ENCODE measurements around the gene KDM4D.
"Not testable (repeated sequence)": the region's sequence is repeated elsewhere in the genome, so short reads cannot be mapped to it uniquely, and the experiment has no call there.

KDM4D gene
- 0 to 1.0 (median 0.63) reads per million in 9 experiments for total RNA-seq

DNA sequence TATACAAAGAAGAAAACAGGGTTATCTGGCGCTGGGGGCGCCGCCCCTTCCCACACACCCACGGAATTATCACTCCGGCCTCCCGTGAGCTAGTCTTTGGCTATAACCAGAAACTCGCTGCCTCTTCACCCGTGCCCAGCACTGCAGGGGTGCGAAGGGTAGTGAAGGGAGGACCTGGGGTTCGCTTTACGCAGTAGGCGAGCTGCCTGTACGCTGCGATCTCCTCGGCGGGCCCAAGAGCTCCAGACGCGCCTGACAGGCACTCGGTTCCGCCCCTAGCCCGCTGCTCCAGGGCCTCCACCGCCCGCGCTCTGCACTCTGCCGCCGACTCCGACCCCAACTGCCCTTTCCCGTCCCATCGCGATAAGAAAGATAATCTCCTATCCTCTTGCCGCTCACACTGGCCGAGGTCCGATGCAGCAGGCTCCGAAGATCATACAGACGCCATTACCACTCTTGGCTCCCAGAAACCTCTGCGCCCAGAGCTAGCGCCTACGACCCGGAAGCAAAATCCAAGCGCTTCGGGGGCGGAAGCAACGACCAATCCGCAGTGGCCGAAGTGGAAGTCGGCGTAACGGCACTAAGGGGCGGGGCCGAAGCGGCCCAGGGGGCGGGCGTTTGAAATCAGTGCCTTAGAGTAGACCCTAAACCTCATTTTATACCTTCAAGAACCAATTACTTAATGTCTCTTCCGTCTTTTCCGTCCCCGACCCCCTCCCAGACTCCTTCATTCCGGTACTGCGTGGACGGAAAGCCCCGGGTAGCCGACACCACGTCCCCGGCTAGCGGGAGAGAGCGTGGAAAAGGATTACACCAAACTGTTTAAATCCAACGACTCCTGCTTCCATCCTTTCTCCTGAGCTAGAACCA is at the start of gene KDM4D, which contains the start of gene CWC15:
Gene KDM4D, plus strand, starts transcription at position 611 of the 870 bp plus-strand sequence. CDS start 23,664 bp downstream, outside the sequence.
Gene CWC15, minus strand, starts transcription at position 458 of the 870 bp plus-strand sequence. CDS start 1,371 bp downstream, outside the sequence.
- Mint-ChIP-seq H3K4me1 (ENCODE audit: low read depth in 2 of 2) (peaks cover 15 to 30% of the 10 kb centered on the region in 2 donors), H3K36me3 (ENCODE audit: insufficient read depth) (peaks cover 49% of the 10 kb centered on the region)

DNA sequence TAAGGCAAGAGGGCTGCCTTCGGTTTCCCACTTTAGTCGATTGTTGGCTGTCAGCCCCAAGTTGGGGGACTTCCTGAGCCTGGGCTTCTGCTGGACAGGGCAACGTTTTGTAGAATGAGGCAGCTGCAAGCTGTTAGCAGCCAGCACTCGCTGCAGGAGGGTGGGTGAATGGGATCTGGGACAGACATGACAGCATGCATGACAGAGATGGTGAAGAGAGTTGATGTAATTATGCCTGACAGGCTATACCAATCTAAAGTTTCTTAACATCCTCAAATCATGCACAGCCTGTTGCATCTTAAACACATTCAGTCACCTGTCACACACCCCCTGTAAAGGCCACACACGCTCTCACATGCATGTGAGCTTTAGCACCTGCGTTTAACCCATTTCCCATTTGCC is 49.3 kb upstream of the KDM4D start:
- H3K4me3 Mint-ChIP-seq: peak overlapping the region; percentile 39 to 45
- no peak for DNase-seq
- peaks cover 25 to 26% of the 10 kb centered on the region in 2 donors for H3K4me1 Mint-ChIP-seq (ENCODE audit: low read depth in 2 of 2)
- peaks cover 11 to 20% of the 10 kb centered on the region in 2 donors for H3K27me3 Mint-ChIP-seq
- peak overlapping the region; percentile 70 to 84 for H3K27ac Mint-ChIP-seq
- no peaks in the 10 kb centered on the region for H3K9me3 Mint-ChIP-seq
- ATAC-seq (replicated peaks): peak; percentile 44
- H3K36me3 Mint-ChIP-seq (ENCODE audit: insufficient read depth): no peaks in the 10 kb centered on the region

More for the DNA sequence above, at the start of gene KDM4D, which contains the start of gene CWC15:
- ATAC-seq (replicated peaks): peak; percentile 99
- Mint-ChIP-seq H3K9me3 (peaks cover 0 to 8% of the 10 kb centered on the region in 2 donors), H3K27ac (peak within 1 kb of the TSS; percentile 97 to 98), H3K4me3 (peak within 1 kb of the TSS; percentile 92 to 93), H3K27me3 (no peaks in the 10 kb centered on the region)
- DNase-seq: peak; percentile 92 to 93 (median 92)

DNA sequence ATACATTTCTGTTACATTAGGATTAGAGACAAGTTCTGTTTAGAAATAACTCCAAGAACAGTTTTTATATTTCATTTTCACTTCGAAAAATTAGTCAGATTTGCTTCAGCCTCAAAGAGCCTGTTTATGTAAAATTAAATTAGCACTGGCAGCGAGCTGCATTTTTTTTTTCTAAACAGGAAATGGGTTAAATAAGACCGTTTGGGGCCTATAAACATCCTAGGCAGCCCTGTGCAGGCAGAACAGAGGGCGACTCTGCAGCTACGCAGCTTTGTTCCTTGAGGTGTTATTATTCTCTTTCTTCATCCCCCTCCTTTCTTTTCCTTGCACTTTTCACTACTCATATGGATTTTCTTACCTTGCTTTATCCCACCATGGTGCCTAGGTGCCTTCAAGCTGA is 48.9 kb upstream of the KDM4D start:
- Mint-ChIP-seq H3K36me3 (ENCODE audit: insufficient read depth) (no peaks in the 10 kb centered on the region), H3K27ac (peak overlapping the region; percentile 70 to 84), H3K4me3 (peak overlapping the region; percentile 39 to 45), H3K27me3 (peaks cover 16 to 24% of the 10 kb centered on the region in 2 donors), H3K4me1 (ENCODE audit: low read depth in 2 of 2) (peaks cover 25 to 26% of the 10 kb centered on the region in 2 donors), H3K9me3 (no peaks in the 10 kb centered on the region)
- DNase-seq: peak in 1 of 3 experiments; percentile 22
- peak; percentile 84 for ATAC-seq (replicated peaks)

DNA sequence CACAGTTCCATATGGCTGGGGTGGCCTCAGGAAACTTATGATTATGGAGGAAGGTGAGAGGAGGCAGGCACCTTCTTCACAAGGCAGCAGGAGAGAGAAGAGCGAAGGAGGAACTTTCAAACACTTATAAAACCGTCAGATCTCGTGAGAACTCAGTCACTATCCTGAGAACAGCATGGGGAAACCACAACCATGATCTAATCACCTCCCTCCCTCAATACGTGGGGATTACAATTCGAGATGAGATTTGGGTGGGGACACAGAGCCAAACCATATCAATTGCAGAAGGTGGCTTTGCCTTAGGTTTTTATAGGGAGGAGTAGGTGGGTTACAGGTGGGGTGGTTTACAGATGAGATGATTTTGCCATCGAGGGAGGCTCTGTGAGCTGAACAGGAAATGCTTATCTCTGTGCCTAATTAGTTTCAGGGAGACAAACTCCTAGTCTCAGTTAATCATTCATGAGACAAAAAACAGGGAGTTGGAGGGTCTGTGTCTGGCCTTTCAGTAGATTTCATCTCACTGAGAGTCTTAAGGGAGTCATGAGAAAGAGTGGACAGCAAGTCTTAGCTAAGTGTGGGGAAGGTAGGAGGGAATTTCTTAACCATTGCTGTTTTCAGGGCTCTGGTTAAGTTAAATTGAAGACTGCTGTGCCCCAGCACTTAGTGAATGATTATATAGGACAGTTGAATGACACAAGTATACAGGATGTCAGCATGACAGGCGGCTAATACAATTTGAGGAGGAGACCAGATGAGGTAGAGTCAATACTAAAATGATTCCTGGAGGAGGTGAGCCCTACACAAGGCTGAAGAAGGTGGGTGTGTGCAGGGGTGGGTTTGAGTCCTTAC is 47.9 kb upstream of the KDM4D start:
- H3K4me1 Mint-ChIP-seq (ENCODE audit: low read depth in 2 of 2): peaks cover 25 to 26% of the 10 kb centered on the region in 2 donors
- ATAC-seq (replicated peaks): no peak
- H3K4me3 Mint-ChIP-seq: peak overlapping the region; percentile 39 to 45
- H3K27ac Mint-ChIP-seq: peak overlapping the region; percentile 70 to 84
- H3K9me3 Mint-ChIP-seq: no peaks in the 10 kb centered on the region
- no peaks in the 10 kb centered on the region for H3K36me3 Mint-ChIP-seq (ENCODE audit: insufficient read depth)
- H3K27me3 Mint-ChIP-seq: peaks cover 24 to 30% of the 10 kb centered on the region in 2 donors
- no peak for DNase-seq

DNA sequence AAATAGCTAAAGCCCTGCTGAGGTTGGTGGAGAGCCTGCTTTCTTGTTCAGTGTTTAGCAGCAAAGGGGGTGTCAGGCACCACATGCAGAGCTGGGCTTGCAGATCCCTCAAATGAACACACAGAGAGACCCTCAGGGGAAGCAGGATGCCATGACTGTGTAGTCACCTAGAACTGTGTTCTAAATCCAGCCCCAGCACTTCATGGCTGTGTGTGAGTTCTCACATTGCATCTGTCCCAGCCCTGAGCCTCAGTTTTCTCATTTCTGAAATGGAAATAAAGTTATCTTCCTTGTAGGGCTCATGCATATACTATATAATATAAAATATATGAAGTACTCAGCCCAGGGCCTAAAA is 47.3 kb upstream of the KDM4D start:
- ATAC-seq (replicated peaks) (no peak), DNase-seq (no peak)
- H3K27me3 Mint-ChIP-seq: peaks cover 24 to 27% of the 10 kb centered on the region in 2 donors
- H3K36me3 Mint-ChIP-seq (ENCODE audit: insufficient read depth): no peaks in the 10 kb centered on the region
- H3K27ac Mint-ChIP-seq: peak overlapping the region; percentile 70 to 84
- peaks cover 25 to 26% of the 10 kb centered on the region in 2 donors for H3K4me1 Mint-ChIP-seq (ENCODE audit: low read depth in 2 of 2)
- H3K9me3 Mint-ChIP-seq: no peaks in the 10 kb centered on the region
- H3K4me3 Mint-ChIP-seq: no peak overlapping the region

DNA sequence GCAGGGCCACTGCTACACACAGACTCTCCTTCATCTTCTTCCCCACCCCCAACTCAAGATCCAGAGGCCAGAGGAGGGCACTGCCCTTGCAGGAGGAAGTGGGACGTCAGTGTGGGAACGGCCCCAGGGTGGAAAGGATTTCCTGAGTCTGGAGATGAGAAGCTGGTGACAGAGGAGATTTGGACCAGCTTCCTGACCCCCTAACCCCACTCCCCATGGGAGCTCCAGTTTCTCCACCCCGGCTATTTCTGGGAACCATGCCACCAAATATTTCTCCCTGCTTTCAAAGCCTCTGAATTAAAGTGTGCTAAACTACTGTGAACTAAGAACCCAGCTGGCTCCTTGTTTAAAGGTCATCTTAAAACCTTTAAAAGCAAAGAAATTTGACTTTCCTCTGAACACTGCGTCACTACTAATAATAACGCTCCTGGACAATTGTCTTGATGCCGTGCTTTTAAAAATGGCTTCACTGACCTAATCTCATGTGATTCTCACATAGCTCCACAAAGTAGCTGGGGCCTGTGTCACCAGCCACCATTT is 46.7 kb upstream of the KDM4D start:
- DNase-seq: no peak
- no peaks in the 10 kb centered on the region for H3K9me3 Mint-ChIP-seq
- peaks cover 22 to 24% of the 10 kb centered on the region in 2 donors for H3K27me3 Mint-ChIP-seq
- H3K4me1 Mint-ChIP-seq (ENCODE audit: low read depth in 2 of 2): peaks cover 25 to 26% of the 10 kb centered on the region in 2 donors
- no peaks in the 10 kb centered on the region for H3K36me3 Mint-ChIP-seq (ENCODE audit: insufficient read depth)
- ATAC-seq (replicated peaks): no peak
- H3K27ac Mint-ChIP-seq: no peak overlapping the region
- H3K4me3 Mint-ChIP-seq: no peak overlapping the region

DNA sequence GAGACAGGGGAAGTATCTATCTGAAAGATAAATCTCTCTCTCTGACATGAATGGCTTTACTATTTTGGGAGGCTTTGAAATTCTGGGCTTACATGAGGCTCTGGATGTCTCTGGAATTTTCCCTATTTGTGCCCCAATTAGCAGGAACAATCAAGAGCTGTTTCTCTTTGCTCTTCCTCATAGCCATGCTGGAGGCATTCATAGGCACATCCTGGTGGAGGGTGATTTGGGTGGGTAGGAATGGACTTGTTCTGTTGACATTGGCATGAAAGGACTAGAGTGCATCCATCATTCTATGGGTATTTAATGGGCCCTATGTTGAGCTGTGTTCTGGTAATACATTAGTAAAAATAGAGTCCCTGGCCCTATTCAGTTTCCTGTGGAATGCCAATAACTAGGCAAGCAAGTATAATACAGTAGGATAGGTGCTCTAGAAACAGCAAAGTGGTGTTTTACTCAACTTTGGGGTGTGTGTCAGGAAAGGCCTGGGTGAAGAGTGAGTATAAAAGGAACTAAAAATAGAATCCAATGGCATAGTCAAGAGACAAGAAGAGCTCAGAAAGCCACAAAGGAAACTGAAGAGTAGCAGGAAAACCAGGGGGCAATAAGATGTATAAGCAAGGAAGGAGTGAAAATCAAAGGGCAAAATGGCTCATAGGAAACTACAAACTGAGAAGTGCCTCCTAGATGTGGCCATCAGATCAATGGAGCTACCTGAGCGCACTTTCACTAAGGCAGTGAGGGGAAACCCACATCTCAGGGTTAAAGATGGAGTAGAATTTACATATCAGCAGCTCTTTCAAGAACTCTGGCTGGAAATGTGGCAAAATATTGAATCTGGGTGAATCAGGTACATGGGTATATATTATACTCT is 45.2 kb upstream of the KDM4D start:
- no peak for ATAC-seq (replicated peaks)
- H3K27ac Mint-ChIP-seq: no peak overlapping the region
- H3K9me3 Mint-ChIP-seq: no peaks in the 10 kb centered on the region
- no peak overlapping the region for H3K4me3 Mint-ChIP-seq
- H3K36me3 Mint-ChIP-seq (ENCODE audit: insufficient read depth): no peaks in the 10 kb centered on the region
- H3K4me1 Mint-ChIP-seq (ENCODE audit: low read depth in 2 of 2): peaks cover 25 to 26% of the 10 kb centered on the region in 2 donors
- H3K27me3 Mint-ChIP-seq: peaks cover 18 to 24% of the 10 kb centered on the region in 2 donors
- DNase-seq: no peak

- not testable (repeated sequence) for DNase-seq; H3K36me3 Mint-ChIP-seq (ENCODE audit: insufficient read depth); ATAC-seq (replicated peaks); H3K4me1 Mint-ChIP-seq (ENCODE audit: low read depth in 2 of 2); H3K4me3 Mint-ChIP-seq; H3K9me3 Mint-ChIP-seq; H3K27ac Mint-ChIP-seq
- peaks cover 25 to 28% of the 10 kb centered on the region in 2 donors for H3K27me3 Mint-ChIP-seq
These were observed 41.4 kb upstream of the KDM4D start for GRCh38 chr11:94932072-94932471.

DNA sequence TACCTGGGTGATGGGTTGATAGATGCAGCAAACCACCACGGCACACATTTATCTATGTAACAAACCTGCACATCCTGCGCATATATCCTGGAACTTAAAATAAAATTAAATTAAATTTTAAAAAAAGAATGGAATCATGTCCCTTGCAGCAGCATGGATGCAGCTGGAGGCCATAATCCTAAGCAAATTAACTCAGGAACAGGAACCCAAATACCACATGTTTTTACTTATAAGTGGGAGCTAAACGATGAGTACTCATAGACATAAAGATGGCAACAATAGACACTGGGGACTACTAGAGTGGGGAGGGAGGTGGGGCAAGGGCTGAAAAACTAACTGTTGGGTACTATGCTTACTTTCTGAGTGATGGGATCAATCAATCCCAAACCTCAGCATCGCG is 41.0 kb upstream of the KDM4D start:
- H3K4me1 Mint-ChIP-seq (ENCODE audit: low read depth in 2 of 2): peaks cover 0 to 2% of the 10 kb centered on the region in 2 donors
- no peaks in the 10 kb centered on the region for H3K36me3 Mint-ChIP-seq (ENCODE audit: insufficient read depth)
- no peak overlapping the region for H3K27ac Mint-ChIP-seq
- DNase-seq (no peak), ATAC-seq (replicated peaks) (no peak)
- peaks cover 29% of the 10 kb centered on the region in 2 donors for H3K27me3 Mint-ChIP-seq
- H3K9me3 Mint-ChIP-seq: no peaks in the 10 kb centered on the region
- H3K4me3 Mint-ChIP-seq: no peak overlapping the region

- H3K27ac Mint-ChIP-seq: no peak overlapping the region
- H3K4me1 Mint-ChIP-seq (ENCODE audit: low read depth in 2 of 2): peaks cover 0 to 2% of the 10 kb centered on the region in 2 donors
- H3K36me3 Mint-ChIP-seq (ENCODE audit: insufficient read depth): no peaks in the 10 kb centered on the region
- ATAC-seq (replicated peaks) (no peak), DNase-seq (no peak)
- no peaks in the 10 kb centered on the region for H3K9me3 Mint-ChIP-seq
- peaks cover 25 to 30% of the 10 kb centered on the region in 2 donors for H3K27me3 Mint-ChIP-seq
- H3K4me3 Mint-ChIP-seq: no peak overlapping the region
These were observed 40.0 kb upstream of the KDM4D start for GRCh38 chr11:94933223-94934130.

GRCh38 chr11:94934362-94934761 is 39.1 kb upstream of the KDM4D start:
- peaks cover 0 to 2% of the 10 kb centered on the region in 2 donors for H3K4me1 Mint-ChIP-seq (ENCODE audit: low read depth in 2 of 2)
- H3K9me3 Mint-ChIP-seq: no peaks in the 10 kb centered on the region
- H3K27me3 Mint-ChIP-seq: peaks cover 16 to 28% of the 10 kb centered on the region in 2 donors
- H3K36me3 Mint-ChIP-seq (ENCODE audit: insufficient read depth): no peaks in the 10 kb centered on the region
- ATAC-seq (replicated peaks): no peak
- no peak for DNase-seq
- no peak overlapping the region for H3K4me3 Mint-ChIP-seq
- H3K27ac Mint-ChIP-seq: no peak overlapping the region

Measured in effector memory CD8-positive, alpha-beta T cell (primary cell).